Uterus (tissue), 2 donors: ENCODE measurements around the gene GPR42.
"Not testable (repeated sequence)": the region's sequence is repeated elsewhere in the genome, so short reads cannot be mapped to it uniquely, and the experiment has no call there.

Experiments
- POLR2A ChIP-seq, 2 donors: fragments of 450-650 bp; IDR thresholded peaks; one replicate each; pipeline ENCODE4 v1.6.1; 2016; ENCODE audit warnings: antibody characterized with exemption in 2 of 2, mild to moderate bottlenecking in 1 of 2, moderate library complexity in 1 of 2
- TF ChIP-seq, protein P1 (sequence below), 4 experiments: fragments of 200-600 bp in 2 of 4; fragments of 450-650 bp in 2 of 4; sonication (generic) in 2 of 4; IDR thresholded peaks; one replicate each; pipeline ENCODE4 v1.5.1; 2016 to 2019; ENCODE audit warnings: antibody characterized with exemption in 4 of 4, mild to moderate bottlenecking in 2 of 4, moderate library complexity in 1 of 4

DNA sequence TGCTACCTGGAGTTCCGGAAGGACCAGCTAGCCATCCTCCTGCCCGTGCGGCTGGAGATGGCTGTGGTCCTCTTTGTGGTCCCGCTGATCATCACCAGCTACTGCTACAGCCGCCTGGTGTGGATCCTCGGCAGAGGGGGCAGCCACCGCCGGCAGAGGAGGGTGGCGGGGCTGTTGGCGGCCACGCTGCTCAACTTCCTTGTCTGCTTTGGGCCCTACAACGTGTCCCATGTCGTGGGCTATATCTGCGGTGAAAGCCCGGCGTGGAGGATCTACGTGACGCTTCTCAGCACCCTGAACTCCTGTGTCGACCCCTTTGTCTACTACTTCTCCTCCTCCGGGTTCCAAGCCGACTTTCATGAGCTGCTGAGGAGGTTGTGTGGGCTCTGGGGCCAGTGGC is 11.5 kb upstream of the GPR42 start:
- not testable (repeated sequence) for TF ChIP-seq POLR2A (IDR thresholded peaks at IDR 0.05)
- TF ChIP-seq, protein P1, sequence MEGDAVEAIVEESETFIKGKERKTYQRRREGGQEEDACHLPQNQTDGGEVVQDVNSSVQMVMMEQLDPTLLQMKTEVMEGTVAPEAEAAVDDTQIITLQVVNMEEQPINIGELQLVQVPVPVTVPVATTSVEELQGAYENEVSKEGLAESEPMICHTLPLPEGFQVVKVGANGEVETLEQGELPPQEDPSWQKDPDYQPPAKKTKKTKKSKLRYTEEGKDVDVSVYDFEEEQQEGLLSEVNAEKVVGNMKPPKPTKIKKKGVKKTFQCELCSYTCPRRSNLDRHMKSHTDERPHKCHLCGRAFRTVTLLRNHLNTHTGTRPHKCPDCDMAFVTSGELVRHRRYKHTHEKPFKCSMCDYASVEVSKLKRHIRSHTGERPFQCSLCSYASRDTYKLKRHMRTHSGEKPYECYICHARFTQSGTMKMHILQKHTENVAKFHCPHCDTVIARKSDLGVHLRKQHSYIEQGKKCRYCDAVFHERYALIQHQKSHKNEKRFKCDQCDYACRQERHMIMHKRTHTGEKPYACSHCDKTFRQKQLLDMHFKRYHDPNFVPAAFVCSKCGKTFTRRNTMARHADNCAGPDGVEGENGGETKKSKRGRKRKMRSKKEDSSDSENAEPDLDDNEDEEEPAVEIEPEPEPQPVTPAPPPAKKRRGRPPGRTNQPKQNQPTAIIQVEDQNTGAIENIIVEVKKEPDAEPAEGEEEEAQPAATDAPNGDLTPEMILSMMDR (IDR thresholded peaks at IDR 0.05): not testable (repeated sequence)
